ENCODE results near the gene FLII.

Gene FLII

GRCh38 chr17:18260332-18261145 is 2.0 kb upstream of the FLII start, which contains the start of gene MIEF2:
Gene MIEF2 (plus strand): TSS chr17:18260662. CDS start chr17:18262721, 2,059 bp downstream.
- peak; percentile 80 for DNase-seq (ENCODE audit: low read depth)

GRCh38 chr17:18259621-18260331 is 1.2 kb upstream of the FLII start:
- peak; percentile 65 for DNase-seq (ENCODE audit: low read depth)

GRCh38 chr17:18257982-18258355 is 569 bp downstream of the FLII start:
- DNase-seq (ENCODE audit: low read depth), result peak; percentile 63

GRCh38 chr17:18257268-18257981 is 1.1 kb downstream of the FLII start:
- DNase-seq (ENCODE audit: low read depth), result no peak

GRCh38 chr17:18256776-18257175 is 1.8 kb downstream of the FLII start:
- DNase-seq (ENCODE audit: low read depth), result no peak

GRCh38 chr17:18256351-18256750 is 2.2 kb downstream of the FLII start:
- DNase-seq (ENCODE audit: low read depth), result no peak

- DNase-seq (ENCODE audit: low read depth), result no peak
Measured at GRCh38 chr17:18254888-18255649, 3.5 kb downstream of the FLII start.

- DNase-seq (ENCODE audit: low read depth), result no peak
Measured at GRCh38 chr17:18253947-18254821, 4.4 kb downstream of the FLII start.

- no peak for DNase-seq (ENCODE audit: low read depth)
Measured at GRCh38 chr17:18253187-18253884, 5.2 kb downstream of the FLII start.

- no peak for DNase-seq (ENCODE audit: low read depth)
Measured at GRCh38 chr17:18252160-18252559, 6.4 kb downstream of the FLII start.

GRCh38 chr17:18251204-18251603 is 7.3 kb downstream of the FLII start:
- DNase-seq (ENCODE audit: low read depth), result no peak

GRCh38 chr17:18250708-18251107 is 7.8 kb downstream of the FLII start:
- DNase-seq (ENCODE audit: low read depth), result no peak

- no peak for DNase-seq (ENCODE audit: low read depth)
Measured at GRCh38 chr17:18250259-18250658, 8.3 kb downstream of the FLII start.

- no peak for DNase-seq (ENCODE audit: low read depth)
Measured at GRCh38 chr17:18248811-18249210, 9.7 kb downstream of the FLII start.

- no peak for DNase-seq (ENCODE audit: low read depth)
Measured at GRCh38 chr17:18248300-18248731, 10.2 kb downstream of the FLII start.

GRCh38 chr17:18247613-18248001 is 10.9 kb downstream of the FLII start:
- no peak for DNase-seq (ENCODE audit: low read depth)

- DNase-seq (ENCODE audit: low read depth), result no peak
Measured at GRCh38 chr17:18246880-18247612, 11.5 kb downstream of the FLII start.

- no peak for DNase-seq (ENCODE audit: low read depth)
Measured at GRCh38 chr17:18246109-18246725, 12.3 kb downstream of the FLII start.
